Activated T-cell treated with anti-CD3 and anti-CD28 coated beads for 24 hours (primary cell): ENCODE results near the gene MSI2.

Experiments
- DNase-seq: peaks from one replicate; pipeline ENCODE4 v3.0.0-alpha.2; 2020; ENCODE audit warnings: low read depth

MSI2 gene

DNA sequence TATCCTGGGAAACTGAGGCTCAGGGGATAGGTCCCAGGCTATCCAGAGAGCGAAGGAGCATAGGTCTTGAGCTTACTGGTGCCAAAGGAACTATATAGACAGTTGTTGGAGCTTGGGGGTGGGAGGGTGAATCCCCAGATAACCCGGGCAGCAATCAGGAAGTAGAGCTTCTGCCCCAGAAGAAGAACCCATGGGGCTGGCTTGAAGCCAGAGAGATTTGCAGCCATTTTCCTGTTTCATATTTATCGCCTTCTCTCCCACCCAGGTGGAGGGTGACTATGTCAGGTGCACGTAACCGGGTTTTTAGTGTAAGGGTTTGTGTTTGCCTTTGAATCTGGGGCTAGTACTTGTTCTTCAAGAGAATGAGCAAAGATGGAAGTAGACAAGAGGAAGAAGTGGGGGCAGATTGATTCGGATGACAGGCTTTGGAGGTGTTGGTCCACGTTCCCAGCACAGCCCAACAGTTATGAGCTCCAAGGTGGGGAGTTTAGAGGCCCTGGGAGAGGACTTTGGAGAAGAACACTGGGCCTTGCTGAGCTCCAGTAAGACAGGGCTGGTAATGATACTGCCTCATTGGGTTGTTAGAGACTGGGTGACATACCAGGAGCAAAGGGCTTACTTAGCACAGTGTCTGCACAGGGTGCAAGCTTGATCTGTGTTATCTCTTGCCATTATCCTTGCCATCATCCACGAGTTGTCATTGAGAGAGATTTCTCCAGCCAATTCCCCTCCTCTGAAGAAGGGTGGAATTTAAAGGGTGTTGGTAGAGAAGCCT is 343.1 kb downstream of the MSI2 start:
- DNase-seq, result no peak

GRCh38 chr17:57600074-57600473 is 343.8 kb downstream of the MSI2 start:
- DNase-seq, result no peak

GRCh38 chr17:57601143-57601735 is 344.9 kb downstream of the MSI2 start:
- DNase-seq, result no peak

GRCh38 chr17:57602896-57603295 is 346.6 kb downstream of the MSI2 start:
- DNase-seq, result no peak

DNA sequence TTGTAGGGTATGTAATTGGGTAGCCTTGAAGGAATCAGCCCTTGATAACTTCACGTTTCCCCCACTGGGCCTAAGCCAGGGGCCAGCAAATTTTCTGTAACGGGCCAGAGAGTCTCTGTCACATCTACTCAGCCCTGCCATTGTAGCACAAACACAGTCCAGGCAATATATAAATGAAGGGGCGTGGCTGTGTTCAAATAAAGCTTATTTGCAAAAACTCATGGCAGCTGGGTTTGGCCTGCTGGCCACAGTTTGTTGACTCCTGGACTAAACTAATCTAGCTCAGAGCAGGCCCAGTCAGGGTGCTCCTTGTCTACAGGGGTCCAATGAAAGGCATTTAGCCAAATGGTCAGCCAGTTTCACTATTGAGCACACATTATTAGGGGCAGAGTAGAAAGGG is 347.2 kb downstream of the MSI2 start:
- DNase-seq, result no peak

- peak; percentile 50 for DNase-seq
Measured at GRCh38 chr17:57603978-57604377, 347.7 kb downstream of the MSI2 start.

DNA sequence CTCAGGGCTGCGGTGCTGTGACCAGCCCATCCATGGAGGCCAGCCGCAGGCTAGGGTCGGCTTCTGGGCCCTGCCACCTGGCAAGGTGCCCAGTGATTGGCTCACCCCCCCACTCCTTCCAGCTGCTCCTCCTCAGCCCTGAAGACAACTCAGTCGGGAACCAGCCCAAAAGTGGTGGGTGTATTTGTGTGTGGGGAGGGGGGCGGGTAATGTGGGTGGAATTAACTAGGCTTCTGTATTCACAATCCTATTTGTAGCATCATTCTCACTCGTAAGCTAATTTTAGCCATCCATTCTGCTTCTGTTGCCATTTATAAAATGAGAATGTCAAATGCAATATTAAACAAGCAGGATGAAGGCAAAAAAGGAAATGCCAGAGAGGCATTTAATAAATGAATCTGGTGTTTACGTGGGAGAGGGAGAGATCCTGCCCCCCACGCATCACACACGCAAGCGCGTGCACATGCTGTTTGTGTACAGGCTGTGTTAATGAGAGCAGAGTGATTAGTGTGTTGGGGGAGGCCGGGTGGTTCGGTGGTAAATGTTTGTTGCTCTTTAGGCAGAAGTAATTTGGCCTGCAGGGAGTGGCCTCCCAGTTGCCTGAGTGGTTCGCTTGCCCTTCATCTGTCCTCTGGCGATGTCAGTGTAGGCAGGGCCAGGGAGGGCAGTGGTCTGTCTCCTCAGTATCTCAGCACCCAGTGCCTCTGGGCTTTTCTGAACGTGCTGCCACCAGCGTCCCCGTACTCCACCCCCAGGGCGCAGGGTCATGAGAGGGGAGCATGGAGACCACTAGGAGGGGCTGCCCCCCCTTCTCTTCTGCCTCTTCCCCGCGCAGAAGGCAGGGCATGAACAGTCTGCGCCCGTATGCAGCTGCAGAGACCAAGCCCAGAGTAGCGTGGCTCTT is 348.7 kb downstream of the MSI2 start:
- no peak for DNase-seq

- no peak for DNase-seq
Measured at GRCh38 chr17:57605675-57606105, 349.4 kb downstream of the MSI2 start.

- DNase-seq, result no peak
Measured at GRCh38 chr17:57606111-57606875, 350.0 kb downstream of the MSI2 start.

- no peak for DNase-seq
Measured at GRCh38 chr17:57607553-57608120, 351.3 kb downstream of the MSI2 start.

DNA sequence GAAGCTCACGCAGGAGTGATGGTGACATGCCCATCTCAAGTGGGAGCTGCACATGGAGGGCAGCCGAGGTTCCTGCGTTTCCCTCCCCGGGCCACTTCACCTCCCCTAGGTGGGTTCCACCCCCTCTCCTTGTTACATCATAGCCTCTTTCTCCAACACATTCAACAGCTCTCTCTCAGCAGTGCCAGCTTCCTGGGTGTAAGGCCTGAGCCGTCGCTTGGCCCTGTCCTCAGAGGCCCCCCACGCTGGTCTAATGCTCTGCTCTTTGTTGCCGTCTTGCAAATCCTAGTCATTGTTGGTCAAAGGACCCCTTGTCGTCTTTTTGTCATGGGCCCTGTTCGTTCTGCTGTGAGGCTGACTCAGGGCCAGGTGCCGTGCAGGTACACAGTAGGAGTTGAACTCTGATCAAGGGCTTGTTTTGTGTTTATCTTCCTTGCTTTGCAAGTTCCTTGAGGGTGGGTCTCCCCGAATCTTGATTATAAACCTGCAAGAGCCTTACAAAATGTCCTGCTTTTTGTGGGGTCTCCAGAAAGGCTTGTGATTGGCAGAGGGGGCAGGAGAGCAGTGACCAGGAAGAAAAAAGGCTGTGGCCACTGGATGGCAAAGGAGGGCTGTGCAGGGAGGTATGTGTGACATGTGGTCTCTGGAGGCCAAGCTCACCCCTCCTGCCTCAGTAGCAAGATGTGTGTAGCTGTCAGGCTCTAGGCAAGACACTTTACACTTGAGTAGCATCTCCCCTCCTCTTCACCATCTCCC is 352.2 kb downstream of the MSI2 start:
- DNase-seq, result no peak

DNA sequence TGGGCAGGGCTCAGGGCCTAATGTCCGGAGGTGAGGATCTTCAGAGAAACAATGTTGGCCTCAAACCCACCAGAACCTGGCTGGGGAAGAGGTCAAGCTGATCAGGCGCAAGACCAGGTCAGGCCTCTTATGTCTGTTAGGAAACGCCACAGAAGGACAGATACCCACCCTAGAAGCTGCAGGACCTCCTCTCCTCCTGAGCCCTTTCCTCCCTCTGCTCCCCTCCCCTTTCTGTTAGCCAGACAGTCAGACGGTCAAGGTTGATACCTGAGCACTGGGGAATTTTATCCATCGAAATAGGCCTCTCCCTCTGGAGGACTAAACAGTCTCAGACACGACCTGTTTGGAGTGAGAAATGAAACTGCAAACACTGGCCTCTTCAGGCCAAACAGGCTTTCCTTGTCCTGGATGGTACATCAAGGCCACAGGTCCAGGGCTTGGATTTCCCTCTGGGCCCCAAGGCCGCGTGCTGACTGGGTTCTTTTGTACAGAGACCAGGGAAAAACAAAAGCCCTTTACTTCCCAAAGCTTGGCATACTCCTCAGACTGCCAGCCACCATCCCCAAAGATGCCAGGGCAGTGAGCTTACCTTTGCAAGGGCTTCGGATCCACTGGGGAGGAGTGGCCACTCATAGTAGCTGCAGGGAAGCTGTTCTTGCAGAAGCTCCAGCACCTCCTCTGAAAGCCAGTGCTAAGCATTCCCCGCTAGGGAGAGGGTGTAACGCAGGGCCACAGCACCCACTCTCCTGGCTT is 353.0 kb downstream of the MSI2 start:
- DNase-seq, result no peak

GRCh38 chr17:57609878-57610270 is 353.6 kb downstream of the MSI2 start:
- DNase-seq, result no peak

DNA sequence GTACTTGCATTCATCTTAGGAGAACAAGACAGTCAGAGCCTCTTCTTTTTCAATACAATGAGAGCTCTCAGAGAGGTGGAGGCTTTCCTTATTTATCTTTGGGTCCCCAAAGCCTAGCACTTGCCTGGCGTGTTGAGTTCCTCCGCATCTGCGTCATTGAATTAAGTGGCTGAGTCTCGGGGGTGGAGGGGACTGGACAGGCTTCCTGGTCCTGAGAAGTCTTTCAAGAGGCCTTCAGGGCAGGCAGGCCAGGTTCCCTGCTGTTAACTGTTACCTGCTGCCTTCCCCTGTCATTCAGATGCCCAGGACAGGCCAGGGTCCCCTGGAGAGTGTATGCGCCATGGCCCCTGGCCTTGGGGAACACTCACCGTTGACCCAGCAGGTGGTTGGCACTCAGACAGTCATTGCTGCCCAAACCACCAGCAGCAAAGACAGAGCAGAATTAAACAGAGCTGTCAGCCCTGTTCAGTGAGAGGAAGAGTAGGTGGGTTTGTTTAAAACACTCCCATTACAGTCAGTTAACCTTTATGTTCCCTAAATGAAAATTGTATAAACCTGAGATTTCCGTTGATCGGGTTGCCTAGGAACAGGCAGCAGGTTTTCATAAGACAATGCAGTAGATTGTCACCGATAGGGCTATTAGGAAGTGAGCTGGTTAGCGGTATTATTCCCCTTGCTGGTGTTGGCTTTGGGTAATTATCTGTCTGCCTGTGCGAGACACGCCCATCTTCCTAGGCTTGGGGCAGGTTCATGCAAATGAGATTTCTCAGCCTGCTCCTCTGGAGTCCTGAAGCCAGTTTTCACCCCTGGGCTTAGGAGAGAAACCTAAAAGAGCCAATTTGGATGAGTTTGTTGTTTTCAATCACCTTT is 356.1 kb downstream of the MSI2 start:
- no peak for DNase-seq

DNA sequence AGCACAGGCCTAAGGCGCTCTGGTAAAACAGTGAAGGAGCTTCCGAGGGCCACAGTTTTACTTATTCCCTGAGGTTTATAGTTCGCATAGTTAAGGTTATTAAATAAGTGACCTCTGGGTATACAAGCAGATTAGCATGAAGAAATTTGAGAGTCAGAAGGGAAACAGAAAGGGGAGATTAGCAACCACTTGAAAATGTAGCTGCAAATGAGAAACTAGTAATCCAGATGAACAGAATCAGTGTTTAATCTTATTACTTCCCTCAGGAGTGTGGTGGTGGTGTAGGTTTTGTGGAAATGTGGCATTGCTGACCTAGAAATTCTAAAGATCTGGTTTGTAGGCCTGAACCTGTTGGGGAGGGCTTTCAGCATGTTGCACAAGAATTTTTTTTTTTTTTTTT is 358.4 kb downstream of the MSI2 start:
- no peak for DNase-seq

DNA sequence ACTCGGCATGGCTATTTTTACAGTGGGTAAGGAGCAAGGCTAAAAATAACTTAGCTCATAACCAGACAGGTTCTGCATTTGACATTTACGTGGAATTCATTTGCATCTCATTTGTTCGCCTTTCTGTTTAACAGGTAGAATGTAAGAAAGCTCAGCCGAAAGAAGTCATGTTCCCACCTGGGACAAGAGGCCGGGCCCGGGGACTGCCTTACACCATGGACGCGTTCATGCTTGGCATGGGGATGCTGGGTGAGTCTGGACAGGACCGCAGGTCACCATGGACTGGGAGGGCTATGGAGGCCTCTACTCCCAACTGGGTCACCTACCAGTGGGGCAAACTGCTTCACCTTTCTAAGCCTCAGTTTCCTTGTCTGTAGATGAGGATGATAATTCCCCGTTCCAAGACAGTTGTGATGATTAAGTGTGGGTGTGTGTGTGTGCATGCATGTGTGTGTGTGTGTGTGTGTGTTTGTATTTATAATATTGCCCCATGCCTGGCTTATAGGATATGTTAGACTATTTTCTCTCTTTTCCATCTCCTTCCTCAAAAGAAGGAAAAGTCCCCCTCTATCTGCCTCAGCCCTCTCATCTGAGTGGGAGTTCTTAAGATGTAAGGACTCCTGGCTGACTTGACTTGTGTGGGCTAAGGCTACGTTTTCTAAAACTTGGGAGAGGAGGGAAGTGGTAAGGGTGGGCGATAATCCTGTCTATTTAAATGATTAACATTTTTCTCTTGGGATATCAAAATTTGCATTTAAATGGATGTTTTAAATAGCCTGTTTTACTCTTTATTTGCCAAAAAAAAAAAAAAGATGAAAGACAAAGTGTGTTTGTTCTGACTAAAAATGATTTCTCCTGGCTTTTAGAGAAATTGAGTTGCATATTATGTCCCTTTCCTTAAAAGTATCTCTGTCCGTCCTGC is 359.8 kb downstream of the MSI2 start:
- DNase-seq, result no peak

DNA sequence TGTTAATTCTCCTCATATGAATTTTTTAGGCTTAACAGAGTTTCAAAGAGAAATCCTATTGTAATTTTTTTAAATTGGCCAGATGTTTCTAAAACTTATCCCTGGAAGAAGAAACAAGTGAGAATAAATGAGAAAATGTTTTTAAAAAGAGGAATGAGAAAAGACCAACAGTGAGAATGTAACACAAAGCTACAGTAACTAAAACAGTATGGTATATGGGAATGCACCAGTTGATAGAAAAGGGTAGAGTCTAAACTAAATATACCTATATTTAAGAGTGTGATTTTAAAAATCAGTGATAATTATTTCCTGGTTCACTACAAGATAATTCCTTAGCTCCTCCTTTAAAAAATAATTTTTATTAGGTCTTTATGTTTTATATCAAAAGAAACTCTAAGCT is 360.9 kb downstream of the MSI2 start:
- DNase-seq, result no peak
